Measurements from ENCODE around the gene PRTG.
"Not testable (repeated sequence)": the region's sequence is repeated elsewhere in the genome, so short reads cannot be mapped to it uniquely, and the experiment has no call there.

Gene PRTG

DNA sequence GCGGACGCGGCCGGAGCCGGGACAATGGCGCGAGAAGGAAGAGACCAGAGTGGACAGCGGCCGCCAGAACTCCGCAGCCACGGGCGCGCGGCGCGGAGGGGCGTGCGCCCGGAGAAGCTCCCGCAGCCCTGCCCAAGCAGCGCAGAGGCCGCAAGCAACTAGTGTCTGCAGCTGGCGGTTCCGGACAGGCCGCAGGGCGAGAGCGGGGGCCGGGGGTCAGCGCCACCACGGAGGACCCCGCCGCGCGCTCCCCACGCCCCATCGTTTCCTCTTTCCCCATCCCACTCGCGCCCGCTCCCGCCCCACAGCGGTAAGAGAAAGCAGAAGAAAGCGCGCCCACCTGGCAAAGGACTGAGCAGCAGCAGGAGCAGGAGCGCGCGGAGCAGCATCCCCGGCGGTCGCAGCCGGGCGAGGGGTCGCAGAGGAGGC is 440 bp downstream of the PRTG start:
- no peak for DNase-seq (ENCODE audit: low read depth in 2 of 2)

DNA sequence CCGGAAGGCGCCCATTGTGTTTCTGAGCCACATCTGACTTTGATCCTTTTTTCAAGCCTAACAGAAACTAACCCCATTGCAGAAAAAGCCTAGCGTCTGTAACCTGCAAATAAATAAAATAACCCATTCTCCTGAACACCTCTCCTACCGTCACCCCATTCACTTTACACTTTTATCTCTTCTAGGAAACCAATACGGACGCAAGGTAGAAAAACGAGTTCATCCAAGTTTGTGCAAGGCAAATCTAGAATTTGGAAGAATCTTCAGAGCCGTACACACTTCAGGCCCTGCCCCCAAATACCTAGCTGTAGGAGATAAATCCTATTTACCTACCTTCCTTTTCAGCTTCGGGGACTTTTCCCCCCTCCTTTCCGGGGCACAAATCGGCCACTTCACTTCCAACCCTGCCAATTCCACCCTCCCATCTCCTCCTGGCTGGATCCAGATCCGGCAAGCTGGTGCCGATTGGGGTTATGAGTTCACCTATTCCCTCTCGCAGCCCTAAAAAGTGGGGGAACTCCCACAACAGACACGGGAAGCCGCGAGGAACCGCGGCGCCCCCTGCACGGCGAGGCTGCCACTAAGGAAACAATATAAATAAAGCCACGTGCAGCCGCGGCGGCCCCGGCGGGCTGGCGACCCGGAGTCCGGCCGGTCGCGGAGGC is 987 bp downstream of the PRTG start:
- no peak for DNase-seq (ENCODE audit: low read depth in 2 of 2)

DNA sequence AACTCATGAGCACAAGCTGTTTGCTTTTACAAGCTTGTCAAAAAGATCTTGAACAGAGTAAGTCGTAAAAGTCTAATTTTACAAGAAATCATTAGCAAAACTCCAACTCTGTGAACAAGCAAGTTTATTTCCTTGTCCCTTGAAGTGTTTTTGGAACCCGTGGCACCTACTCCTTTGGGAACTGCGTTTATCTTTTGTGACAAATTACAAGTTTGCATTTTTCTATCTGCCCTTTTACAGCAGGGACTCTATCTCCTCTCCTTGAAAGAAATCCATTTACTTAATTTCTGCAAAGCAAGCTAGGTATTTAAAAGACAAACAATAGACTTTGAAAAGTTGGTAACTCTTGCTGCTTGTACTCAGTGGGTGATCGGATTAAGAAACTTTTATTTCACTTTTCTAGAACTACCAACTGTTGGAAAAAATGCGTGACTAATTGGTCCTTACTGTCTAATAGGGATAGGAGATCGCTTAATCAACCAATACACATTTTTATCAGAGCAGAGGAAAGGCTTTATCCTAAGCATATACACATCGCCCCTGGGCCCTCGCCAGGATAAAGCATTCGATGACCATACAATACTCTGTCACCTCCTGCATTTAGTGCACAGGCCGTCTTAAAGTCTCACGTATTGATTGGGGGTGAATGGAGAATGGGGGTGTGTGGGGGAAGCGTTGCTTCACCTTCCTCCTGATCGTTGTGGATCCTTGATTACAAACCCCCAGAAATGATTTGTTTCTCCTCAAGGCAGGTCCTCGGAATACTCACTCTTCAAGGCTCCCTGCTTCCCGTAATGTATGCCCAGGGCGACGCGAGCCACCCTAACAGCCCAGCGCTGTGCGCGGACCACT is 1.7 kb downstream of the PRTG start:
- DNase-seq (ENCODE audit: low read depth in 2 of 2) = no peak

DNA sequence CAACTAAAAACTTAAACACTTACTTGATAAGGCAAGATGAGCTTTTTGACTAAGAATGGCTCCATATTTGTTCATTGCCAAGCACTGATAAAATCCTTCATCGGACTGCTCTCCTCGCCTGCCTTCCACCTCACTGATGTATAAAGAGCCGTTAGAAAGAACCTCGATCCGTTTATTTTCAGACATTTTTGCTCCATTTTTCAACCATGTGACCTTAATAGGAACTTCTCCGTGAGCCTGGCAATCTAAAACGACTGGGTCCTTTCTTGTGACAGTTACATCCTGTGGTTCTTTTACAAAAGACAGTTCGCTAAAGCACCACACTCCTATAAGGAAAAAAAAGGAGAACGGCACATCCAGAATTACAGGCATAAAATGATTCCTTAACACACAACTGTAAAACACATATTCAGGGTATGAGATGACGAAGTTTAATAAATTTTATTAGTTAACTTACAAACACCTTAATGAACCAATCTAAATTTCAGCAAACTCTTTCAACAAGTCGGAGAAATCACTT is 2.5 kb downstream of the PRTG start:
- DNase-seq (ENCODE audit: low read depth in 2 of 2) = no peak

DNA sequence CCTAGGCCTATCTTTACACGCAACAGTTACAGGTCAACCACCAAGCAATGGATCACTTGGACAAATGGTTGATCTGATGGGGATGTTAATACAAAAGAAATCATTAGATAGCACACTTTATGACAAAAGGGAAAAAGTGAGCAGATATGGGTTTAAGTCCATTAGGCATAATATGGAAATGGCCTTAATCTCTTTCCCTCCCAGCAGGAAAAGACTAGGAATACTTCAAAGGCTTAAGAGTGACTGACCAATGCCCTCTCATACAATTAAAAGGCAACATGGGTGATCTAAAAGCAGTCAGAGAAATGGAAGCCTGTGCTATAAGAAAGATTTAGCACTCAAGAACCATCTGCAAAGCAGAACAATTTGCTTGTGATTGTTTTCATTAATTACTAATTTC is 3.3 kb downstream of the PRTG start:
- DNase-seq (ENCODE audit: low read depth in 2 of 2) = no peak

DNA sequence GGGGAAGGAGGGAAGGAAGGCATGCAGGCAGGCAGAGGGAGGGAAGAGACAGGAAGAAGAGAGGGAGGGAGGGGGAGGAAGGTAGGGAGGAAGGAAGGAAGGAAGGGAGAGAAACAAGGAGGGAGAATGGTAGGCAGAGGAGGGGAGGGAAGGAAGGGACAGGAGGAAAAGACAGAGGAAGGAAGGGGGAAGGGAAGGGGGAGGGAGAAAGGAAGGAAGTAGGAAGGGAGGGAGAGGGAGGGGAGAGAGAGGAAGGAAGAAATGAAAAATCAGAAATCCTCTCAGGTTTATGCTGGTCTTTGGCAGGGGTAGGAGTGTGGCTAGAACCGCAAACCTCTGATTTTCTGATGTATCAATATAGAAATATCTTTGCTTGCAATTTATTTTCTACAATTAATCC is 4.2 kb downstream of the PRTG start:
- DNase-seq (ENCODE audit: low read depth in 2 of 2) = no peak

DNA sequence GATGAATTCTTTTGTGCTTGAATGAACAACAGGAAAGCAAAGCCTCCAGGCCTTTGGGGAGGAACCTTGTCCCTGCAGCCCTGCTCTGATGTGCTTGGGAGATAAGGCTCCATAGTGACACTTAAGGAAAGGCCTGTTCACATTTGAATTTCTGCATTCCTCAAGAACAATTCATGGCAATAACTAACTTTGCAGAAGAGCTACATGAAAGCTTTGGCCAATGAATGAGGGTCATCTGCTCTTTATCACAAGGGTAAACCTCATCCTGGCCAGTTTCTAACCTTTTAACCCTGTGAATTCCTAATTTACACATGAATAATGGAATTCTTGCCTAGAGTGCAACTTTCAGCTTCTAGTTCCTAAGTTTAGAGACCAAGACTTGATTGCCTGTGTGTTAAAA is 5.6 kb downstream of the PRTG start:
- no peak for DNase-seq (ENCODE audit: low read depth in 2 of 2)

DNA sequence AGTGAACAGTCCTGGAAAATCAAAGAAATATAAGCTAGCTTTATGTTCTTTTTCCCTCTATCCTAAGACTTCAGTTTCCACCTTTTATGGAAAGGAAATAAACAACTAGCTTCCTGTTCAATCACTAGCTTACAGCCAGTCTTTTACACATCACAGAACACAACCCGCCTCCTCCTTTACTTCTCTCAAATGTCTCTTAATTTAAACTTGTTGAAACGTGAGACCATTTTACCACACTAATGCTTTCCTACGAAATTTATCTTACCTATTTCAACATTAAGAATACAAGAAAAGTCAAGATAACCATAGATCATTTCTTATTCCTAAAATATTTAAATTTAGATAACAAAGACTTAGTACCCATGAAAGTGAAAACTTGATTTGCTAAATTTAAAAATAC is 6.2 kb downstream of the PRTG start:
- DNase-seq (ENCODE audit: low read depth in 2 of 2) = no peak

DNA sequence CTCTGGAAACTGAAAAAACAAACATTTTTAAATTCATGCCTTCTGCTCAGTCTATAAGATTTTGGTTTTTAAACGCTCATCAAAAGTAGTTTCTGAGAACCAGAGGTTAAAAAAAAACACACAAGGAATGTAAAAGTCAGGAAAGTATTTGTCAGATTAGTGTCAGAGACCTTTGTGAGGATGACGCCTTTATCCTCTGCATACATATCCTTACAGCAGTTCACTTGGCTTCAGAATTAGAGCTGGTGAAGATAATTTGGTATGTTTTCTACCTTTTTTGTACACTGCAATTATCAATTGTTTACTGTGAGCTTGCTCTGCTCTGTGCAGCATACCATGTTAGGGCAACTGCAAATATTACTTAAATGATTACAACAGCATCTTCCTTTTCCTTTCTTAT is 8.3 kb downstream of the PRTG start:
- DNase-seq (ENCODE audit: low read depth in 2 of 2) = no peak

DNA sequence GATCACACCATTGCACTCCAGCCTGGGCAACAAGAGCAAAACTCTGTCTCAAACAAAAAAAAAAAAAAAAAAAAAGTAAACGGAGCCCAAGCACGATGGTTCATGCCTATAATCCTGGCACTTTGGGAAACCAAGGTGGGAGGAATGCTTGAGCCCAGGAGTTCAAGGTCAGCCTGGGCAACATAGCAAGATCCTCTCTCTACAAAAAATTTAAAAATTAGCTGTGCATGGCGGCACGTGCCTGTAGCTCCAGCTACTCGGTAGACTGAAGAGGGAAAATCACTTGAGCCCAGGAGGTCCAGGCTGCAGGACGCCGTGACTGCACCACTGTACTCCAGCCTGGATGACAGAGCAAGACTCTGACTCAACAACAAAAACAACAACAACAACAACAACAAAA is 9.5 kb downstream of the PRTG start:
- not testable (repeated sequence) for DNase-seq (ENCODE audit: low read depth in 2 of 2)

DNA sequence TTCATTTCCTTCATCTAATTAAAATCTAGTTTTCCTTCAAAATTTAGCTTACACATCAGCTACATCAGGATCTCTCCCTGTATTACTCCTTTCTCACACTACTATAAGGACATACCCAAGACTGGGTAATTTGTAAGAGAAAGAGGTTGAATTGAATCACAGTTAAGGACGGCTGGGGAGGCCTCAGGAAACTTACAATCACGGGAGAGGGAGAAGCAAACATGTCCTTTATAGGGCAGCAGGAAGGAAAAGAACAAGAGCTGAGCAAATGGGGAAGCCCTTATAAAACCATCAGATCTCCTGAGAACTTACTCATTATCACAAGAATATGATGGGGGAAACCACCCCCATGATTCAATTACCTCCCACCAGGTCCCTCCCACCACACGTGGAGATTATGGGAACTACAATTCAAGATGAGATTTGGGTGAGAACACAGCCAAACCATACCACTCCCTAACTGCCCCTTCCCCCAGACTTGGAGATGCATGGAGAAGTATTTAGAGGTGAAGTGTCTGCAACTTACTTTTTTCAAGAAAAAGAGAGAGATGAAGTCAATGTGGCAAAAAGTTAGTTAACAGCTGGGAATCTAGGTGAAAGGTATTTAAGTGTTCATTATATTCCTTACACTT is 21.3 kb downstream of the PRTG start:
- no peak for DNase-seq (ENCODE audit: low read depth in 2 of 2)

DNA sequence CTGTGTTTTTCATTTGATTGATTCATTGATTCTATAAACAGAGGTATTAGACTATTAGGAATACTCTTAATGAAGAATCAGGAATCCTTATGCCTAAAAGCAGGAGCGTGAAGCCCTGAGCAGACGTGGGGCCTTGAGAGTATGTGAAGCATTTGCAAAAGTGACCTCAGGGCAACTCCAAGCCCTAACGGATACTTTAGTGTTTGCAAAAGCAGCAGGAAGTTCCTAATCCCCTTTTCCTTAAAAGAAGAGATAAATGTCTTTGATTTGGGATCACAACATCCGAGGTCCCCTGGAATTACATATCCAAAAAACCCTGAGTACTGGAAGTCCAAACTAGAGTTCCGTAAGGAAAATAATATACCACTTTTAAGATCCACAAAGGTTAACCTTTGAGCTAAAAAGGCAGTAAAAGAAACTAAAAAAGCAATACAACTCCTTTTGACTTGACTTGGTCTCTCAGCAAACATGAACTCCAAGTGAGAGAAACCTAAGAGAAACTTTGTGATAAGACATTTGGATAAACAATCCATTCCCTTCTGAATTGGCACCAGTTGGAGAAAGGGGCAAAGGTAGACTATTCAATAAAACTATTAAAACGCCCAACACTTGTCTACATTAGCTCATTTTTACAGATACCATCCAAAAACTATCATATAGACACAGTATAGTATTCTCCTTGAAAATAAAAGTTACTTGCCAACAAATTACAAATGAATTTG is 27.4 kb downstream of the PRTG start:
- DNase-seq (ENCODE audit: low read depth in 2 of 2) = no peak

DNA sequence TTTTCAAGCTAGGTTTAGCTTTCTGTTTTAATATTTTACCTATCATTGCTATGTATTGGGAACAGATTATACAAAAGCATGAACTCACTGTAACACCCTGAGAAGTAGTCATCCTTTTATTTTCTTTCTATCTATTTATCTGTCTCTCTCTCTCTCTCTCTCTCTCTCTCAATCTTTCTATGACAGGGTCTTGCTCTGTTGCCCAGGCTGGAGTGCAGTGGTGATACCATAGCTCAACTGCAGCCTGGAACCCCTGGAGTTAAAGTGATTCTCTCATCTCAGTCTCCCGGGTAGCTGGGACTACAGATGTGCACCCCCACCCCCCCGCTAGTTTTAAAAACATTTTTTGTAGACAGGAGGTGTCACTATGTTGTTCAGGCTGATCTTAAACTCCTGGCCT is 28.9 kb downstream of the PRTG start:
- no peak for DNase-seq (ENCODE audit: low read depth in 2 of 2)

DNA sequence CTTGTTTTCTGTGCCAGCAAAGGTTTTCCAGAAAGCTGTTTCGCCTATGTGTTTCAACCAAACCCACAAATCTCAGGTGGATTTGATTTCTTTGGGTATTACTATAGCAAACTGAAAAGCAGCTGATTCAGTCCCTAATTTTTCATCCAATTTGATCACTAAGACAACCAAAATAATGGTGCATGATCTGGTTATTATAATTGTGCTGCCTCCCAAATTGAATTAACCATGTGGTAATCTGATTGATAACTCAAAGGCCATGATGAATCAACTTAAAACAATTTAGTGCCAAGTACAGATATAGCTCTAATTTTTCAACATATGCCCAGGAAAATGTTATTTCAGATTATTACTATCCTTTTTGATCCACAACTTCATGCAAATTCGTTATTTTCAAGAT is 30.6 kb downstream of the PRTG start:
- no peak for DNase-seq (ENCODE audit: low read depth in 2 of 2)

DNA sequence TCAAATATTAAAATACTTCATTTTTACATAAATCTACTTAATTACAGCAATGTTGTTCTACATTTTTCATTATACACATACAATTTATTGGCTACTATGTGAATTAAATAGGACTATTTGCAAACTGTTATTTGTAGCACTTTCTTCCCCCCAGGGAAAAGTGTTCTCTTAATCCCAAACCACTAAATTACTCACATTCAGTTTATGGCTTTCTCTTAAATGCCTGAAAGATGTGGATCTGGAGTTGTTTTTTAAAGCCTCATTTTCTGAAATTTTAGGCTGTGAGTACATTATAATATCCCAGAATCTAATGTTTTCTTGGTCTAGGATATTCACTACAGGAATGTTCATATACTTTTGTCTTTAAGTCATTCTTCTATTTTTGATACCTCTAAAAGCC is 32.7 kb downstream of the PRTG start:
- no peak for DNase-seq (ENCODE audit: low read depth in 2 of 2)

DNA sequence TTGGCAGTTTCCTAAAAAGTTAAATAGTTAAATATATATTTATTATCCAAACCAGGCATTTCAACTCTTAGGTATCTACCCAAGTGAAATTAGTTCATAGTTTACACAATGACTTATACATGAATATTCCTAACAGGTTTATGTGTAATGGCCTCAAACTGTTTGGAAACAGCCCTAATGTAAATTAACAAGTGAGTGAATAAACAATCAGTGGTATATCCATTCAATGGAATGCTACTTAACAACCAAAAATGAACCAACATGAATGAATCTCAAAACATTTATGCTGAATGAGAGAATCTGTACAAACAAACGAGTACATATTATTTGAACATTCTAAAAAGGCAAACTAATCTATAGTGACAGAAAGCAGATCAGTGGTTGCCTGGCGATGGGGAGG is 33.5 kb downstream of the PRTG start:
- DNase-seq (ENCODE audit: low read depth in 2 of 2) = no peak

DNA sequence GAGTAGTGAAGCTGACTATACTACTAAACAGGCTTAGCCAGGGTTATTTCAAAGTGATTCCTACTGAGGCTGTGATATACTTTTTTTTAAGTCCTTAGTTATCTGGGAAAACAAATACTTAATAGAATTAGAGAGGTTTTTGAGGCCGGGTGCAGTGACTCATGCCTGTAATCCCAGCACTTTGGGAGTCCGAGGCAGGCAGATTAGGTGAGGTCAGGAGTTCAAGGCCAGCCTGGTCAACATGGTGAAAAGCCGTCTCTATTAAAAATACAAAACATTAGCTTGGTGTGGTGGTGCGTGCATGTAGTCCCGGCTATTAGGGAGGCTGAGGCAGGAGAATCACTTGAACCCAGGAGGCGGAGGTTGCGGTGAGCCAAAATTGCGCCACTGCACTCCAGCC is 34.2 kb downstream of the PRTG start:
- DNase-seq (ENCODE audit: low read depth in 2 of 2) = no peak

DNA sequence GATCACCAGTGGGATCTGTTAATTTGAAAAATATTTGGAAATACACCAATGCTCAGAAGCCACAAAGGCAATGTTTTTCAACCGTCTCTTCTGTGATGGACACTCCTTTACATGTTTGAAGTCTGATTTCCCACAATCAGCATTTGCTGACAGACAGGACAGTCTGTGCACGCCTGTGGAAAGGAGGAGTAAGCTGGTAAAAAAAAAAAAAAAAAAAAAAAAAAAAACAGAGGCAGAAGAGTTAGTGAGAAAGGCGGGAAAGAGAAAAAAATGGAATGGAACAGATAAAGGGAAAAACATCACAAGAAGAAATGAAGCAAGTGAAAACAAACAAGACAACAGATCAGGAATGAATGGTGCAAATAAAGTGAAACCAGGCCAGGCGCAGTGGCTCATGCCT is 35.0 kb downstream of the PRTG start:
- DNase-seq (ENCODE audit: low read depth in 2 of 2) = no peak

DNA sequence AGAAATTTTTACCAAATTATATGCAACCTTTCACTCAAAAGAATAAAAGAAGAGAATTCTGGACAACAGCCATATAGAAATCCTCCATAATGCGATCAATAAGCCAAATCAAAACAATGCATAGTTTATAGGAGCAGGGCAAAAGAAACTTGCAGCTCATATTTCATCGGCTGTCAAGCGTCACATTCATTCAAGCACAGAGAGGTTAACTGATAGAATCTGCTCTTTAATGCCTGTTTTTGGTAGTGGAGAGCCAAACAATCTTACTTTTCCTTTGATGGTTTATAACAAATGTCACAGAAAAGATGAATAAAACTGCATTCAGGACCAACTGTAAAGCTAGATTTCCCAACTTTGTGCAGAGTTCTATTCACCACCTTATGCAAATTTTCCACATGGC is 35.4 kb downstream of the PRTG start:
- no peak for DNase-seq (ENCODE audit: low read depth in 2 of 2)

DNA sequence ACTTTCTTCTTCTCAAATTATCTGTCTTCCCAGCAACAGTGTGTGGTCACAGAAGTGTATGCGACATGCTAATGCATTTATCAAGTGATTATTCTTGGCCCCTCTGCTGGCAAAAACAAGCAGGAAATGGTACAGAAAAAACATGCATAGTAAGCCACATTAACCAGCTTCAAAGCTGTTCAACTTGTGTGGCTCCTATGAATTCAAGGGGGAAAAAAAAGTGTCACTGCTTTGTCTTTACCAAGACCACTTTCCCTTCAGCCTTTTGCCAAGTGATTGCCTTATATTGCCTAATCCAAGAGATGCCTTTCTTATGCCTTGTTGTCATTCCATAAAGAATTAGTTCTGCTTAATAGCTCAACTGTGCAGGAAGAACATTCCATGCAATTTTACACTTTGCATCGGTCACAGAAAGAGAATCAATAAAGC is 39.1 kb downstream of the PRTG start:
- DNase-seq (ENCODE audit: low read depth in 2 of 2) = no peak

DNA sequence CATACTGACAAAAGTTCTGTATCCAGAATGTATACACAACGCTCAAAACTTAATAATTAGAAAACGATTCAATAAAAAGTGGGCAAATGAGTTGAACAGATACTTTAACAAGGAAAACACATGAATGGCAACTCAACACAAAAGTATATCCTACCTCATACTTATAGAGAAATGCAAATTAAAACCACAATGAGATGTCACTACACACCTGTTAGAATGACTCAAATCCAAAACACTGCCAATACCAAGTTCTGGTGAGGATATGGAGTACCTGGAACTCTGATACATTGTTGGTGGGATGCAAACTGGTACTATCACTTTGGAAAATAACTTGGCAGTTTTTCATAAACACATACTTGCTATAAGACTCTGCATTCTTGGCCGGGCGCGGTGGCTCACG is 42.1 kb downstream of the PRTG start:
- DNase-seq (ENCODE audit: low read depth in 2 of 2) = no peak

DNA sequence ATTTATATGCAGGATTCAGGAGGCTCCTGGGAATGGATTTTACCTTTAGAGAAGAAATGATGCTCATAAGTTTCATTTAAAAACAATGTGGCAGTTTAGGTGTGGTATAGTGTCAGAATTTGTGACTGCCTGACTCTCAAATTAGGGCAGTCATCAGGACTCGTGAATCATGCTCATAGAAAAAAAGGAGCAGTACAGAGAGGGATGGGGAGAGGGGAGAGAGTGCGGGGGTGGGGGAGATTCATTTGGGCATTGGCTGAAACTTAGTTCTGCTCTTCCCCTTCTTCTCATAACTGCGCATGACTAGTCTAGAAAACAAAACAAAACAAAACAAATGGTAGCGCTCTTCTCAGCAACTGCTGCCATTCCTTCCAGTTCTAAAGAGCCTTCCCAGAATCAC is 44.3 kb downstream of the PRTG start:
- no peak for DNase-seq (ENCODE audit: low read depth in 2 of 2)
